ENCODE data around the gene NEDD4L. TPM values are rescaled to one million over a fixed set of nuclear protein-coding genes. Genes with fewer than 3 reads are reported as not detected.

The NEDD4L gene
- polyA plus RNA-seq, 1 of the 3 experiments (the other 2 are of a cell fraction), result 13.2 TPM

- H3K9ac ChIP-seq, result no peak overlapping the region
- no peak overlapping the region for H3K27ac ChIP-seq (ENCODE audit: low read depth in 2 of 2, low read length in 1 of 2)
- ChIA-PET POLR2A (no interaction called here), CTCF (interaction anchor here (0.8 kb wide), 1 partner anchor 41 kb away, joined by 3 read pairs; no protein-coding TSS in a partner anchor)
- H3K36me3 ChIP-seq (replicated peaks in 1 of 2; ENCODE audit: control insufficient read depth in 1 of 2, insufficient read depth in 2 of 2, low read length in 1 of 2), result no peaks in the 10 kb centered on the region
- no peaks in the 10 kb centered on the region for H3K9me3 ChIP-seq
- no peaks in the 10 kb centered on the region for H3K79me2 ChIP-seq (ENCODE audit: insufficient read depth)
- no peak overlapping the region for H3K4me3 ChIP-seq (ENCODE audit: low read depth in 2 of 2, low read length in 1 of 2)
- TF ChIP-seq MEF2A (IDR thresholded peaks at IDR 0.05; ENCODE audit: borderline replicate concordance, low read depth) (no peak), PBX3 (IDR thresholded peaks at IDR 0.05) (no peak), CHD2 (IDR thresholded peaks at IDR 0.05; ENCODE audit: low read length, partially characterized antibody) (no peak), MXI1 (IDR thresholded peaks at IDR 0.05; ENCODE audit: low read depth, low read length) (no peak), EZH2phosphoT487 (IDR thresholded peaks at IDR 0.05; ENCODE audit: borderline replicate concordance, low read depth) (no peak), RAD21 (IDR thresholded peaks at IDR 0.05; ENCODE audit: low read length) (no peak)
- no peak overlapping the region for H3K4me2 ChIP-seq
- no peaks in the 10 kb centered on the region for H3K9me2 ChIP-seq
- peaks cover 0 to 9% of the 10 kb centered on the region in 2 experiments; a peak in 1 of 4 replicates for H3K4me1 ChIP-seq (ENCODE audit: control insufficient read depth in 1 of 2, insufficient read depth in 2 of 2, low read depth in 1 of 2, low read length in 1 of 2)
- H2AFZ ChIP-seq (ENCODE audit: low read depth), result no peak overlapping the region
- 97% methylated on average over 9 of the region's 9 CpGs for WGBS (ENCODE audit: low lambda C conversion rate)
- no peaks in the 10 kb centered on the region for H3K27me3 ChIP-seq (ENCODE audit: insufficient read depth)
- no peaks in the 10 kb centered on the region for H4K20me1 ChIP-seq (ENCODE audit: insufficient read depth)
- peaks cover 11% of the 10 kb centered on the region for H3F3A ChIP-seq (replicated peaks; ENCODE audit: insufficient read depth)
- DNase-seq, result no peak
These were observed 323.6 kb downstream of the NEDD4L start for GRCh38 chr18:58367425-58368140.

DNA sequence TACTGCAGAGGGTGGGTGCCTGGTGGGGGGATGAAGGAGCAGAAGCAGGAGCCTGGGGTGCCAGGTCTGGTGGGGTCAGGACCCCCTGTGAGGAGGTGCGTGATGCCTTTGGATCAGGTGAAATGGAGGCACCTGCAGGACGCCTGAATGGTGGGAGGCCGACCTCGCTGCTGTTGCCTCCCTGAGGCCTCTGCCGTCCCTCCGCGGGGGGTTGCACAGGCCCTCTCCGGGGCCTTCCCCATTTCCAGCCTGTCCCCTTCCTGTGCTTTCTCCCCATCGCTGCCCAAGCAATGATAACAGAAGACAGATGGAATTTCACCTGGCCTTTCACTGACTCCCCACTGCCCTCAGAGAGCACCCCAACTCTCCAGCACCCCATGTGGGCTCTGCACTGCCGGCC is 325.6 kb downstream of the NEDD4L start:
- CTCF ChIA-PET, result no interaction called here
- H3K27me3 ChIP-seq (ENCODE audit: insufficient read depth), result no peaks in the 10 kb centered on the region
- TF ChIP-seq SIN3A (IDR thresholded peaks at IDR 0.05; ENCODE audit: borderline replicate concordance, low read depth, low read length) (no peak), ZBTB33 (IDR thresholded peaks at IDR 0.05; ENCODE audit: borderline replicate concordance, low read depth) (no peak), ELF1 (IDR thresholded peaks at IDR 0.05) (no peak), RXRA (IDR thresholded peaks at IDR 0.05; ENCODE audit: borderline replicate concordance, low read depth) (no peak), RAD21 (IDR thresholded peaks at IDR 0.05; ENCODE audit: low read length) (no peak), JUND (IDR thresholded peaks at IDR 0.05) (no peak)
- TF ChIP-seq, protein P1, sequence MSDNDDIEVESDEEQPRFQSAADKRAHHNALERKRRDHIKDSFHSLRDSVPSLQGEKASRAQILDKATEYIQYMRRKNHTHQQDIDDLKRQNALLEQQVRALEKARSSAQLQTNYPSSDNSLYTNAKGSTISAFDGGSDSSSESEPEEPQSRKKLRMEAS (IDR thresholded peaks at IDR 0.05; ENCODE audit: low read depth), result no peak
- TF ChIP-seq, protein P2, sequence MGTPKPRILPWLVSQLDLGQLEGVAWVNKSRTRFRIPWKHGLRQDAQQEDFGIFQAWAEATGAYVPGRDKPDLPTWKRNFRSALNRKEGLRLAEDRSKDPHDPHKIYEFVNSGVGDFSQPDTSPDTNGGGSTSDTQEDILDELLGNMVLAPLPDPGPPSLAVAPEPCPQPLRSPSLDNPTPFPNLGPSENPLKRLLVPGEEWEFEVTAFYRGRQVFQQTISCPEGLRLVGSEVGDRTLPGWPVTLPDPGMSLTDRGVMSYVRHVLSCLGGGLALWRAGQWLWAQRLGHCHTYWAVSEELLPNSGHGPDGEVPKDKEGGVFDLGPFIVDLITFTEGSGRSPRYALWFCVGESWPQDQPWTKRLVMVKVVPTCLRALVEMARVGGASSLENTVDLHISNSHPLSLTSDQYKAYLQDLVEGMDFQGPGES (IDR thresholded peaks at IDR 0.05; ENCODE audit: low read depth, low read length), result no peak
- DNase-seq, result no peak
- no peak overlapping the region for H2AFZ ChIP-seq (ENCODE audit: low read depth)
- H3K4me1 ChIP-seq (ENCODE audit: control insufficient read depth in 1 of 2, insufficient read depth in 2 of 2, low read depth in 1 of 2, low read length in 1 of 2), result peaks cover 0 to 7% of the 10 kb centered on the region in 2 experiments; a peak in 1 of 4 replicates
- H3K9me2 ChIP-seq, result no peaks in the 10 kb centered on the region
- H3F3A ChIP-seq (replicated peaks; ENCODE audit: insufficient read depth), result peaks cover 6% of the 10 kb centered on the region
- 93% methylated on average over 4 of the region's 10 CpGs for WGBS (ENCODE audit: low lambda C conversion rate)
- H3K27ac ChIP-seq (ENCODE audit: low read depth in 2 of 2, low read length in 1 of 2), result no peak overlapping the region
- no peaks in the 10 kb centered on the region for H4K20me1 ChIP-seq (ENCODE audit: insufficient read depth)
- no peaks in the 10 kb centered on the region for H3K79me2 ChIP-seq (ENCODE audit: insufficient read depth)
- H3K36me3 ChIP-seq (replicated peaks in 1 of 2; ENCODE audit: control insufficient read depth in 1 of 2, insufficient read depth in 2 of 2, low read length in 1 of 2), result peaks cover 0 to 2% of the 10 kb centered on the region in 2 experiments
- POLR2A ChIA-PET, result no interaction called here
- H3K4me2 ChIP-seq, result no peak overlapping the region
- no peak overlapping the region for H3K9ac ChIP-seq
- no peak overlapping the region for H3K4me3 ChIP-seq (ENCODE audit: low read depth in 2 of 2, low read length in 1 of 2)
- no peaks in the 10 kb centered on the region for H3K9me3 ChIP-seq

All from SK-N-SH (cell line).